ENCODE results near the gene PRRT1.

PRRT1 gene

GRCh38 chr6:32126880-32127279 lies 24.9 kb downstream of the PRRT1 start:
- TF ChIP-seq CTCF (IDR thresholded peaks at IDR 0.05; ENCODE audit: control insufficient read depth, extremely low read depth, insufficient read depth), result no peak
- DNase-seq (ENCODE audit: low read depth), result no peak
- H3K4me3 ChIP-seq (ENCODE audit: low read depth, low read length), result peak overlapping the region; percentile 99

DNA sequence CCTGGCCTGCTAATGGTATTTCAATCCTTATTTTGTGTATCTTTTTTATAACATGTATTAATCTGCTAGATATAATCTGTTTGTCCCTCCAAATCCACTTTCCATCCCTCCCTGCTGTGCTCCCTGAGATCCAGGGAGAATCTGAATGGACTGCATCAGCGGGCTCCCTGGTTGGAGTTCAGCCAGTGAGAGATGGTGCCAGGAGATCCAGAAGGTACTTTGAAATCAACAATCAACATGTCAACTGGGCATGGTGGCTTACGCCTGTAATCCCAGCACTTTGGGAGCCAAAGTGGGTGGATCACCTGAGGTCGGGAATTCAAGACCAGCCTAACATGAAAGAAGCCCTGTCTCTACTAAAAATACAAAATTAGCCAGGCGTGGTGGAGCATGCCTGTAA lies 28.1 kb downstream of the PRRT1 start:
- no peak for DNase-seq (ENCODE audit: low read depth)
- TF ChIP-seq CTCF (IDR thresholded peaks at IDR 0.05; ENCODE audit: control insufficient read depth, extremely low read depth, insufficient read depth), result no peak
- H3K4me3 ChIP-seq (ENCODE audit: low read depth, low read length), result no peak overlapping the region

GRCh38 chr6:32120573-32121059 lies 31.1 kb downstream of the PRRT1 start:
- TF ChIP-seq CTCF (IDR thresholded peaks at IDR 0.05; ENCODE audit: control insufficient read depth, extremely low read depth, insufficient read depth), result no peak
- H3K4me3 ChIP-seq (ENCODE audit: low read depth, low read length), result no peak overlapping the region
- DNase-seq (ENCODE audit: low read depth), result no peak

DNA sequence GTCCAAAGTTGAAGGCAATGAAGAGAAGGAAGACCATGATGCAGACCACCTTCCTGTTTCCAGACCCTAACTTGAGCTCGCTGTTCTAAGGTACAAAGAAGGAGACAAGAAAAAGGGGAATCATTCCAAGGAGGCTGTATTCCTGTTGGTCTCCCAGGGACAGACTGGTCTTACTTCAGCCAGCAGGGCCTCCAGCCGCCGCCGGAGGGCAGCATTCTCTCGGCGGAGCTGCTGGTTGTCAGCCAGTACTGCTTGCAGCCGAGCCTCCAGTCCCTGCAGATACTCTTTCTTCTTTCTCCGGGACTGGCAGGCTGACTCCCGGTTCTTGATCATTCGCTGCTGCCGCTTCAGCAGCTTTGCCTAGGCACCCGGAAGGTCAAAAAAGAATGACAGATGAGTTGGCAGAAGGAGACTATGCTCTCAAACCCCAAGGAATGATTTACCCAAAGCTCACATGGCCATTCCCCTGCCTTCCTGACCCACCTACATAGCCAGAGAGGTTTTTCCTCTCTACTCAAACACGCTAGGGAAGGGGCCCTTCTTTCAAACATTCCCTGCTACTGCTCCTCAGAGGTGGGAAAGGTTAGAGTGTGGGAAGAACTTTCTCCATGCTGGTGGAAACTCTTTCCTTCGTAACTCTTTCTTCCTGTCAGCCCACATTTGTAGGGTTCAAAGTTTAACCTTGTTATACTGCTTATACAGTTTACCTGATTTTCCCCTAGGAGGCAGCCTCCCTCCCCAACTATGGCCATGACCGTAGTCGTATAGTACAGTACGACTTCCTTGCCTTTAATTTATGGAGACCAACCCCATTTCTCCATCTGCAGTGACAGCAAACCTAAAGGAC lies 32.7 kb downstream of the PRRT1 start:
- peak; percentile 44 for DNase-seq (ENCODE audit: low read depth)
- no peak overlapping the region for H3K4me3 ChIP-seq (ENCODE audit: low read depth, low read length)
- peak; percentile 91 for TF ChIP-seq CTCF (IDR thresholded peaks at IDR 0.05; ENCODE audit: control insufficient read depth, extremely low read depth, insufficient read depth)

- no peak for DNase-seq (ENCODE audit: low read depth)
- no peak overlapping the region for H3K4me3 ChIP-seq (ENCODE audit: low read depth, low read length)
- no peak for TF ChIP-seq CTCF (IDR thresholded peaks at IDR 0.05; ENCODE audit: control insufficient read depth, extremely low read depth, insufficient read depth)
These were observed 34.3 kb downstream of the PRRT1 start for GRCh38 chr6:32117461-32117860.

GRCh38 chr6:32116674-32117073 lies 35.1 kb downstream of the PRRT1 start:
- no peak overlapping the region for H3K4me3 ChIP-seq (ENCODE audit: low read depth, low read length)
- no peak for DNase-seq (ENCODE audit: low read depth)
- TF ChIP-seq CTCF (IDR thresholded peaks at IDR 0.05; ENCODE audit: control insufficient read depth, extremely low read depth, insufficient read depth), result peak; percentile 41; the same call in 1 of the 2 replicates
